DMS53 (cell line): ENCODE results near the gene CHD8.

ENCODE experiments used
- DNase-seq: peaks from one replicate; lab custom pipeline; 2025; lab: John Stamatoyannopoulos, UW

Gene CHD8

GRCh38 chr14:21437063-21437901, 18.6 kb downstream of the CHD8 start:
- DNase-seq = peak; percentile 97

- no peak for DNase-seq
Observed at GRCh38 chr14:21436567-21437062, 19.3 kb downstream of the CHD8 start.

GRCh38 chr14:21431126-21431525, 24.8 kb downstream of the CHD8 start:
- DNase-seq = no peak

GRCh38 chr14:21428930-21429329, 27.0 kb downstream of the CHD8 start:
- DNase-seq = no peak

- no peak for DNase-seq
Observed at GRCh38 chr14:21426692-21427091, 29.2 kb downstream of the CHD8 start.

GRCh38 chr14:21419528-21419927, 36.4 kb downstream of the CHD8 start:
- no peak for DNase-seq

GRCh38 chr14:21415329-21415728, 40.6 kb downstream of the CHD8 start:
- DNase-seq = no peak

GRCh38 chr14:21414137-21414631, 41.7 kb downstream of the CHD8 start:
- no peak for DNase-seq

- DNase-seq = no peak
Observed at GRCh38 chr14:21408147-21408546, 47.8 kb downstream of the CHD8 start.

GRCh38 chr14:21406213-21406612, 49.7 kb downstream of the CHD8 start:
- DNase-seq = no peak

- no peak for DNase-seq
Observed at GRCh38 chr14:21405097-21405496, 50.8 kb downstream of the CHD8 start.

- DNase-seq = no peak
Observed at GRCh38 chr14:21399311-21399870, 56.5 kb downstream of the CHD8 start.

GRCh38 chr14:21398901-21399300, 57.0 kb downstream of the CHD8 start:
- DNase-seq = no peak

- no peak for DNase-seq
Observed at GRCh38 chr14:21395450-21395849, 60.5 kb downstream of the CHD8 start.

- DNase-seq = peak; percentile 8
Observed at GRCh38 chr14:21385188-21385904, 70.6 kb downstream of the CHD8 start.

- no peak for DNase-seq
Observed at GRCh38 chr14:21384494-21384851, 71.5 kb downstream of the CHD8 start.

- peak; percentile 92 for DNase-seq
Observed at GRCh38 chr14:21383848-21384493, 72.0 kb downstream of the CHD8 start, which contains the start of gene SUPT16H. TSS of gene SUPT16H (minus strand) at chr14:21384019. CDS start at chr14:21383927, 92 bp downstream.

- peak; percentile 56 for DNase-seq
Observed at GRCh38 chr14:21382886-21383847, 72.8 kb downstream of the CHD8 start.

- DNase-seq = no peak
Observed at GRCh38 chr14:21382095-21382494, 73.8 kb downstream of the CHD8 start.

GRCh38 chr14:21379338-21379737, 76.6 kb downstream of the CHD8 start:
- DNase-seq = no peak

- no peak for DNase-seq
Observed at GRCh38 chr14:21373980-21374379, 81.9 kb downstream of the CHD8 start.
